HG02798 (cell line): ENCODE measurements around the gene PRR22.

Source experiments
- ATAC-seq: cut with Tn5 transposase; IDR thresholded peaks from one replicate; pipeline ENCODE4 v1.9.1; 2021; ENCODE audit warnings: mild to moderate bottlenecking; ENCODE audit not compliant: unreplicated experiment, poor library complexity

Gene PRR22

GRCh38 chr19:5814852-5815246 lies 30.3 kb upstream of the PRR22 start:
- ATAC-seq, result no peak

GRCh38 chr19:5814123-5814851 lies 29.7 kb upstream of the PRR22 start:
- ATAC-seq, result no peak

DNA sequence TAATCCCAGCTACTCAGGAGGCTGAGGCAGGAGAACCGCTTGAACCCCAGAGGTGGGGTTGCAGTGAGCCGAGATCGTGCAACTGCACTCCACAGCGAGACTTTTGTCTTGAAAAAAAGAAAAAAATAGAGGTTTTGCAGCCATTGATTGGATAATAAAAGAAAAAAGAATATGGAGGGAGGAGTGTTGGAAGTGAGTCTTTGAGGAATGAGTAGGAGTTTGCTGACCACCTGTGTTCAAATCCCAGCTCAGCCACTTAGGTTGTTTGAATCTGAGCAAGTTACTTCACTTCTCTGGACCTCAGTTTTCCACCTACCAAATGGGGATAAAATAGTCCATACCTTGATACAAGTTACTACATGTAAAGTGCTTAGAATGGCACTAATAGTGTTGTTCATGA lies 26.6 kb upstream of the PRR22 start:
- ATAC-seq, result no peak

- no peak for ATAC-seq
Measured at GRCh38 chr19:5809469-5809868, 24.9 kb upstream of the PRR22 start.

DNA sequence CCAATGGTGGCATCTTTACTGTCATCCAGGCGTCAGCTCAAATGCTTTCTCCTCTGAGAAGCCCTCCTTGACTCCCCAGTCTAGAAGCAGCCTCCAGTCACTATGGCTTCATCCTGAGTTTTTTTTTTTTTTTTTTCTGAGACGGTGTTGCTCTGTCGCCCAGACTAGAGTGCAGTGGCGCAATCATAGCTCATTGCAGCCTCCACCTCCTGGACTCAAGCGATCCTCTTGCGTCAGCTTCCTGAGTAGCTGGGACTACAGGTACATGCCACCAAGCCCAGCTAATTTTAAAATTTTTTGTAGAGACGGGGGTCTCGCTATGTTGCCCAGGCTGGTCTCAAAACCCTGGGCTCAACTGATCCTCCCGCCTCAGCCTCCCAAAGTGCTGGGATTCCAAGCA lies 24.5 kb upstream of the PRR22 start:
- ATAC-seq, result no peak

DNA sequence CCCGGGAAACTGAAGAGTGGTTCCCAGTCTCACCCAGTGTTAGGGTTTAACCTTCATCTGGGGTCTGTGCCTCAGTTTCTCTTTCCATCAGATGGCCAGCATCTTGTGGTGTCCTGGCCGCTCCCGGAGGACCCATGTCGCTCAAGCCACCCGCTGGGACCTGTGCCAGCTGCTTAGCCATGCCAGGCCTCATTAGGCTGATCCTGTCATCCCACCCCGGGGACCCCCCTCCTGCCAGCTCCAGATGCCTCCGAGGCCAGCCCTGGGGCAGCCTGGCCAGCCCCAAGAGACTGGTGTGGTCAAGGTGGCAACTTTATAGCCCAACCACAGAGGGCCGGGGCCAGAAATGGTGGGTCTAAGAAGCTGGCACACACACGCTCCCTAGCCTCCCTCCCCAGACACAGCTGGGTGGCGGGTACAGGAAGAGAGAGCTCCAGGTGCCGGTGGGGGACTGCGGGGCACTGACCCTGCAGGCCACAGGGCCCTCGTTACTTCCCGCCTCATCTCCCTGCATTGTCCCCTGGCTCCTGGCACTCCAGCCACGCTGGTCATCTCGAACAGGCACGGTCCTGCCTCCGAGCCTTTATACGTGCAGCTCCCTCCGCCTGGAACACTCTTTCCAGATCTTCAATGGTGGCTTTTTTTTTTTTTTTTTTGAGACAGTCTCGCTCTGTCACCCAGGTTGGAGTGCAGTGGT lies 23.7 kb upstream of the PRR22 start:
- no peak for ATAC-seq

DNA sequence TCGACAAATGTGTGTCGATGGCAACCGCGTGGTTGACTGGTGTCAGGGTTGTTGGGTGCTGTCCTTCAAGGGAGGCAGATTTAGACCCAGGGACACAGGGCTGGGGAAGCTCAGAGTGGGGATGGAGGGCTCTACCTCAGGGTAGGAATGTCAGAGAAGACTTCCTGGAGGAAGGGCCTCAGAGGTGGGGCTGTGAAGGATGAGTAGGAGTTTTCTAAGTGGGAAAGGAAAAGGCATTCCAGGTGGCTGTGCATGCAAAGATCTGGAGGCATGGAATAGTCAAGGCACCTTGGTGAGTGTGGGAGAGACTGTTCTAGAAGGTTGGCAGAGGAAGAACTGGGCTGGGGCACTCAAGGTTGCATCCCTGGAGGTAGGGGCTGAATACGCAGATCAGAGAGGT lies 22.4 kb upstream of the PRR22 start:
- ATAC-seq, result no peak

GRCh38 chr19:5806133-5806489 lies 21.6 kb upstream of the PRR22 start:
- no peak for ATAC-seq

GRCh38 chr19:5805462-5806132 lies 21.1 kb upstream of the PRR22 start:
- no peak for ATAC-seq

DNA sequence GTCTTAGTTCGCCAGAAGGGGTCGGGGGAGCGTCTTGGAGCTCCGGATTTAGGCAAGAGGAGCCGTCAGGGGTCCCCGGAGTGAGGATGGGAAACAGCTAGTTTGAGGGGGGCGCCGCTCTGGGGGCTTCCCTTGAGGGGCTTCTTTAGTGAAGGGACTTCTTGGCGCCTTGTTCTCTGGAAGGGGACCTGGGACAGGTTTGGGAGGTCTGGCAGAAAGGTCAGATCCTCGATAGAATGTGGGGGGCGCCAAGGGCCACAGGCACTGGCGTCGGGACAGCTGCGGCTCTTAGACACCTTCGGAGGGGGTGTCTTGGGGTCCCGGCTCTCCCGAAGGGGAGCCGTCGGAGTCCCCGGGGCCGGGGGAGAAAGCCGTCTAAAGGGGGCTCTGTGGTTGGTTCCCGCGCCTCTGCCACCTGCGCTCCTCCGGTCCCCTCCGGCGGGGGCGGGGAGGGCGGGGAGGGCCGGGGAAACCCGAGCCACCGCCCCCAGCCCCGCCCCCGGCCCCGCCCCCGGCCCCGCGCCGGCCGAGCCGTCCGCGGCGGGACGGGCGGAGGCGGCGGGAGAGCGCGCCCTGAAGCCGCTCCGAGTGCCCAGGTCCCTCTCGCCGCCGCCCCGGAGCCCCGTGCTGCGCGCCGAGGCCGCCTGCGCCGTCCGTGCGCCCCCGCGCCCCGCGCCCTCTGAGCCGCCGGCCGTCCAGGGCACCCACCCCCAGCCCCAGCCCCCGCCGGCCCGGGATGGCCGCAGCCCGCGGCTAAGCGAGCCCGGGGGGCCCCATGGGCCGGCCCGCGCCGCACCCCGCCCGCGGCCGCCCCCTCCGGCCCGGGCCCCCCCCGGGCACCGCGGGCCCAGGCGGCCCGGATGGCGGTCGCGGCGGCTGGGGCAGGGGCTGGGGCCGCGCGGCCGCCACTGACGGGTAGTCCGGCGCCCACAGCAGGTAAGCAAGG lies 20.2 kb upstream of the PRR22 start, which contains the start of gene NRTN:
NRTN (plus strand) TSS at position 552 of the 946 bp plus-strand sequence. CDS start 19,099 bp downstream, outside the sequence.
- ATAC-seq, result no peak

- ATAC-seq, result peak; percentile 79
Measured at GRCh38 chr19:5803752-5804515, 19.4 kb upstream of the PRR22 start.

- no peak for ATAC-seq
Measured at GRCh38 chr19:5803441-5803751, 18.9 kb upstream of the PRR22 start.

- no peak for ATAC-seq
Measured at GRCh38 chr19:5801796-5802619, 17.5 kb upstream of the PRR22 start.

DNA sequence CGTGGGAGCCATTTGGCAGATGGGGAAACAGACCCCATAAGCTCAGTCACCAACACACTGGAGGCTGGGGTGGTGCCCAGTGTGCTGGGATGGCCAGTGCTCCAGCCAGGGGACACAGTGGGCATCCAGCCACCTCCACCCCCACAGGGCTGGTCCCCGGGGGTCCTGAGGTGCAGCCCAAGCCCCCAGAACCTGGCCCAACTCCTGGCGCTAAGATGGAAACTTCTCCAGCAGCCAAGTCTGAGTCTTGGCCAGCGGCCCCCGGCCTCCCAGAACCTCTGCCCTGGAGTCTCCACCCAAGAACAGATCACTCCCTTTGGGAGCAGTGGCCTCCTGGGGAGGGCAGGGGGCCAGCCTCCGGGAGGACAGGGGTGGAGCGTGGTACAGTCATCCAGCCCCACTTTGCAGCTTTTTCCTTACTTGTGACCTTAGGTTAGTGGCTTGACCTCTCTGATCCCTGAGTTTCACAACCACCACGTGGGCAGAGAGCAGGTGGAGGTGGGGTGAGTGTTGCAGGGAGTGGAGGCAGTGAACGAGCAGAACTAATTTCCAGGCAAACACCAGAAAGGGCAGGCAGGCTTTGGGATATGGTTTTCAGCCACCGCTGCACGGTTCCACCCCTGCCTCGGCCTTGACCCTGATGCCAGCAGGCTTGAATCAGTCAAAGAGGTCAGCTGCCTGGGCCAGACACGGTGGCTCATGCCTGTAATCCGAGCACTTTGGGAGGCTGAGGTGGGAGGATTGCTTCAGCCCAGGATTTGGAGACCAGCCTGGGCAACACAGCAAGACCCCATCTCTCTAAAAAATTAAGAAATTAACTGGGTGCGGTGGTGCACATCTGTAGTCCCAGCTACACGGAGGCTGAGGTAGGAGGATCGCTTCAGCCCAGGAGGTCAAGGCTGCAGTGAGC lies 16.1 kb upstream of the PRR22 start:
- no peak for ATAC-seq

- ATAC-seq, result no peak
Measured at GRCh38 chr19:5799247-5800241, 15.0 kb upstream of the PRR22 start.

- no peak for ATAC-seq
Measured at GRCh38 chr19:5798244-5798643, 13.7 kb upstream of the PRR22 start.
